SK-N-SH (cell line): ENCODE measurements around the gene SEPTIN11. TPM values are rescaled to one million over a fixed set of nuclear protein-coding genes. Genes with fewer than 3 reads are reported as not detected.

ENCODE experiments used
- CTCF ChIA-PET: fragments of 300-600, 350-600 bp; formaldehyde crosslinking; extraction: SDS; loops from one replicate; lab custom pipeline; 2021; lab: Yijun Ruan, JAX
- POLR2A ChIA-PET: fragments of 350-600 bp; sonication (Branson Sonifier 250); formaldehyde crosslinking; extraction: SDS; loops from one replicate; lab custom pipeline; 2020; ENCODE audit warnings: antibody characterized with exemption, inconsistent platforms; lab: Yijun Ruan, JAX
- DNase-seq: peaks from one replicate; pipeline ENCODE4 v3.0.0; 2012
- H2AFZ ChIP-seq: fragments of 200-600 bp; sonication (generic); 2 replicates; pipeline ENCODE4 v1.8.1; 2016; ENCODE audit warnings: antibody characterized with exemption, mild to moderate bottlenecking, low read depth
- H3F3A ChIP-seq: fragments of 200-600 bp; sonication (generic); replicated peaks from 2 replicates; pipeline ENCODE3; 2016; ENCODE audit warnings: antibody characterized with exemption, mild to moderate bottlenecking; ENCODE audit not compliant: insufficient read depth
- H3K27ac ChIP-seq, 2 experiments: fragments of 200-500 bp in 1 of 2; fragments of 200-600 bp in 1 of 2; sonication (Bioruptor generic) in 1 of 2; sonication (generic), shearing (Covaris generic) in 1 of 2; 2 replicates each; pipeline versions ENCODE4 v1.5.1 to v1.6.1; 2014 to 2016; ENCODE audit warnings: low read depth in 2 of 2, inconsistent platforms in 1 of 2, low read length in 1 of 2, mild to moderate bottlenecking in 1 of 2, mixed read lengths in 1 of 2
- H3K27me3 ChIP-seq: fragments of 200-600 bp; sonication (generic), shearing (Covaris generic); 2 replicates; pipeline ENCODE4 v1.6.1; 2016; ENCODE audit warnings: mixed run types; ENCODE audit not compliant: insufficient read depth
- H3K36me3 ChIP-seq, 2 experiments: fragments of 200-500 bp in 1 of 2; fragments of 200-600 bp in 1 of 2; sonication (Bioruptor generic) in 1 of 2; sonication (generic) in 1 of 2; replicated peaks in 1 of 2; 2 replicates each; pipeline versions ENCODE3 to v1.5.1; 2014 to 2016; ENCODE audit warnings: low read length in 1 of 2, mild to moderate bottlenecking in 1 of 2; ENCODE audit not compliant: insufficient read depth in 2 of 2, control insufficient read depth in 1 of 2
- H3K4me1 ChIP-seq, 2 experiments: fragments of 200-500 bp in 1 of 2; fragments of 200-600 bp in 1 of 2; sonication (Bioruptor generic) in 1 of 2; sonication (generic), shearing (Covaris generic) in 1 of 2; 2 replicates each; pipeline versions ENCODE4 v1.5.1 to v1.6.1; 2014 to 2016; ENCODE audit warnings: low read depth in 1 of 2, low read length in 1 of 2, mixed run types in 1 of 2; ENCODE audit not compliant: insufficient read depth in 2 of 2, control insufficient read depth in 1 of 2
- H3K4me2 ChIP-seq: fragments of 200-600 bp; sonication (generic), shearing (Covaris generic); 2 replicates; pipeline ENCODE4 v1.6.1; 2017; ENCODE audit warnings: mixed run types
- H3K4me3 ChIP-seq, 2 experiments: fragments of 200-500 bp in 1 of 2; fragments of 200-600 bp in 1 of 2; sonication (Bioruptor generic) in 1 of 2; sonication (generic), shearing (Covaris generic) in 1 of 2; 2 replicates each; pipeline versions ENCODE4 v1.5.1 to v1.8.1; 2014 to 2016; ENCODE audit warnings: low read depth in 2 of 2, inconsistent platforms in 1 of 2, low read length in 1 of 2, mild to moderate bottlenecking in 1 of 2, mixed read lengths in 1 of 2, moderate library complexity in 1 of 2
- H3K79me2 ChIP-seq: fragments of 200-600 bp; sonication (generic); 2 replicates; pipeline ENCODE4 v1.8.1; 2017; ENCODE audit warnings: mild to moderate bottlenecking; ENCODE audit not compliant: insufficient read depth
- H3K9ac ChIP-seq: fragments of 200-600 bp; sonication (generic); 2 replicates; pipeline ENCODE4 v1.6.1; 2017; ENCODE audit warnings: mixed run types
- H3K9me2 ChIP-seq: fragments of 200-600 bp; sonication (generic); 2 replicates; pipeline ENCODE4 v1.6.1; 2017; ENCODE audit warnings: mixed run types
- H3K9me3 ChIP-seq: fragments of 200-600 bp; sonication (generic); 2 replicates; pipeline ENCODE4 v1.6.1; 2017; ENCODE audit warnings: mixed run types, mild to moderate bottlenecking, moderate library complexity
- H4K20me1 ChIP-seq: fragments of 200-600 bp; sonication (generic); 2 replicates; pipeline ENCODE4 v1.6.1; 2017; ENCODE audit warnings: mild to moderate bottlenecking, mixed run types; ENCODE audit not compliant: insufficient read depth
- CHD2 ChIP-seq: fragments of 150-350 bp; IDR thresholded peaks from 2 replicates; pipeline ENCODE4 v1.6.1; 2018; ENCODE audit warnings: low read length; ENCODE audit not compliant: partially characterized antibody
- ELF1 ChIP-seq: IDR thresholded peaks from 2 replicates; pipeline ENCODE4 v1.4.0; 2012
- EP300 ChIP-seq, 2 experiments: IDR thresholded peaks; 2 replicates each; pipeline versions ENCODE4 v1.4.0 to v1.6.1; 2012; ENCODE audit warnings: borderline replicate concordance in 1 of 2, low read depth in 1 of 2, low read length in 1 of 2
- EZH2phosphoT487 ChIP-seq: fragments of 200-600 bp; sonication (generic); IDR thresholded peaks from 2 replicates; pipeline ENCODE4 v1.6.1; 2017; ENCODE audit warnings: low read depth, mixed run types, mild to moderate bottlenecking, antibody characterized with exemption, moderate library complexity, borderline replicate concordance
- FOSL2 ChIP-seq: IDR thresholded peaks from 2 replicates; pipeline ENCODE4 v1.4.0; 2012; ENCODE audit warnings: low read depth, mild to moderate bottlenecking, moderate library complexity, borderline replicate concordance
- FOXJ3 ChIP-seq: sonication (generic); formaldehyde crosslinking; IDR thresholded peaks from 2 replicates; pipeline ENCODE4 v1.5.1; 2020; ENCODE audit warnings: mild to moderate bottlenecking, missing genetic modification reagents
- FOXM1 ChIP-seq: IDR thresholded peaks from 2 replicates; pipeline ENCODE4 v1.4.0; 2012; ENCODE audit warnings: low read depth, mild to moderate bottlenecking
- GABPA ChIP-seq: IDR thresholded peaks from 2 replicates; pipeline ENCODE4 v1.4.0; 2012; ENCODE audit warnings: low read depth, mild to moderate bottlenecking
- IRF3 ChIP-seq: fragments of 150-350 bp; IDR thresholded peaks from 2 replicates; pipeline ENCODE4 v1.6.1; 2016; ENCODE audit warnings: mild to moderate bottlenecking, low read depth, low read length
- JUND ChIP-seq: IDR thresholded peaks from 2 replicates; pipeline ENCODE4 v1.4.0; 2012
- MAX ChIP-seq: IDR thresholded peaks from 2 replicates; pipeline ENCODE4 v1.4.0; 2012; ENCODE audit warnings: low read depth
- NFIC ChIP-seq: IDR thresholded peaks from 2 replicates; pipeline ENCODE4 v1.4.0; 2012; ENCODE audit warnings: borderline replicate concordance
- POLR2AphosphoS5 ChIP-seq: IDR thresholded peaks from 2 replicates; pipeline ENCODE4 v1.6.1; 2012; ENCODE audit warnings: low read depth, low read length
- RAD21 ChIP-seq: IDR thresholded peaks from 2 replicates; pipeline ENCODE4 v1.6.1; 2012; ENCODE audit warnings: mild to moderate bottlenecking, low read length
- REST ChIP-seq: IDR thresholded peaks from 2 replicates; pipeline ENCODE4 v1.6.1; 2012; ENCODE audit warnings: mild to moderate bottlenecking, low read depth, low read length, moderate library complexity
- RFX5 ChIP-seq: IDR thresholded peaks from 2 replicates; pipeline ENCODE4 v1.6.1; 2012; ENCODE audit warnings: mild to moderate bottlenecking, improper control_type of control experiment, low read length
- RXRA ChIP-seq: IDR thresholded peaks from 2 replicates; pipeline ENCODE4 v1.4.0; 2012; ENCODE audit warnings: low read depth, mild to moderate bottlenecking, borderline replicate concordance
- SIN3A ChIP-seq: IDR thresholded peaks from 2 replicates; pipeline ENCODE4 v1.6.1; 2012; ENCODE audit warnings: low read depth, mild to moderate bottlenecking, low read length, moderate library complexity, borderline replicate concordance
- TAF1 ChIP-seq: IDR thresholded peaks from 2 replicates; pipeline ENCODE4 v1.6.1; 2012; ENCODE audit warnings: low read depth, mild to moderate bottlenecking, low read length, moderate library complexity, borderline replicate concordance
- TCF12 ChIP-seq: IDR thresholded peaks from 2 replicates; pipeline ENCODE4 v1.4.0; 2012
- TEAD4 ChIP-seq: IDR thresholded peaks from 2 replicates; pipeline ENCODE4 v1.4.0; 2012; ENCODE audit warnings: mild to moderate bottlenecking, borderline replicate concordance; ENCODE audit not compliant: insufficient read depth
- ZBTB33 ChIP-seq: IDR thresholded peaks from 2 replicates; pipeline ENCODE4 v1.4.0; 2012; ENCODE audit warnings: low read depth, borderline replicate concordance
- WGBS: methylation state at CpG from one replicate; pipeline ENCODE4 v1.1.6; 2017; ENCODE audit warnings: low lambda C conversion rate; 5-methylcytosine and 5-hydroxymethylcytosine counted together
- polyA plus RNA-seq, 3 experiments: library from polyadenylated mRNA; depleted of rRNA; stranded (reverse); fragments of >200 nt; gene quantifications; 2 replicates each; pipeline ENCODE4 v1.2.3, GENCODE V29; 2012
- TF ChIP-seq, protein P1 (sequence below): IDR thresholded peaks from 2 replicates; pipeline ENCODE4 v1.4.0; 2012; ENCODE audit warnings: low read depth, borderline replicate concordance

The SEPTIN11 gene
- polyA plus RNA-seq (2012; rRNA removed) = 47.4 and 81.9 TPM in 2 replicates
- polyA plus RNA-seq (2012; cell fraction: cytosol; rRNA removed) = 75.6 and 89.3 TPM in 2 replicates
- 34.1 and 66.4 TPM in 2 replicates for polyA plus RNA-seq (2012; cell fraction: nucleus; rRNA removed)

DNA sequence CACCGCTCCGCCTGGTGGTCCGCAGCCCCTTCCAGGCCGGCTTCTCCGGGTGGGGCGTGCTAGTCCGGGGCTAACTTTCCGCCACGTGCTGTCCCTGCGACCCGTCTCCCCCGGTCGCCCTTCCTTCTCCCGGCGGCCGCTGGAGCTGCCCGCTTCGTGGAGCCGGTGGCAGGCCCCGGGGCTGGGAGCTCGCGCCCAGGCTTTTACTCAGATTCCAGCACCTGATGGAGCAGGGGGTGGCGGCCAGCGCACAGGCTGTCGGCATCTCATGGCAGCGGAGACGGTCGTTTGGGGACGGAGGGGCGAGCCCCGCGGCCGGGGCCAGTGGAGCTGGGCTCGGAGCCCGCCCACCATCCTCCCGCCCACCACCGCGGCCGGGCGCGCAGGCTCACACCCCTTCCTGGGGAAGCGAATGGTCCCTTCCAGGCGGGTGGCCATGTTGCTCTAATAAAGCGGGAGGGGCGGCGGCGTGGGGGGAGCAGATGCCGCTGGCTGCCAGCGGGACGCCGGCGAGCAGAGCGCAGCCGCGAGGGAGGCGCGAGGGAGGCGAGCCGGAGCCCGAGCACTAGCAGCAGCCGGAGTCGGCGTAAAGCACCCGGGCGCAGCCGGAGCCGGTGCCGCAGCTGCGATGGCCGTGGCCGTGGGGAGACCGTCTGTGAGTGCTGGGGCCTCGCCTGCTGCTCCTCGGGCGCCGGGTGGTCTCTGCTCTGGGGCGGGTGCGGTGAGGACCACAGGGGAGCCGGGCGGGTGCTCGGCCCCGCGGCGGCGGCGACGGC is at the start of gene SEPTIN11:
Gene SEPTIN11 (plus strand): TSS at position 477 of the 776 bp plus-strand sequence. CDS start 152 bp downstream, at position 629.
- WGBS = no CpG with 5 or more reads among the region's 87 CpGs
- peaks cover 97% of the 10 kb centered on the region for H3K79me2 ChIP-seq
- POLR2A ChIA-PET = interaction anchor here (0.6 to 1.0 kb wide), 2 partner anchors 16 to 440 kb away, joined by 3 read pairs; no protein-coding TSS in a partner anchor
- CTCF ChIA-PET = interaction anchor here (1.2 to 1.8 kb wide), 3 partner anchors 95 to 255 kb away, joined by 4 to 10 read pairs (median 5); no protein-coding TSS in a partner anchor
- H3K27me3 ChIP-seq = no peaks in the 10 kb centered on the region
- peaks cover 3% of the 10 kb centered on the region for H3F3A ChIP-seq
- H3K9me3 ChIP-seq = no peaks in the 10 kb centered on the region
- peak within 1 kb of the TSS; percentile 90 for H3K4me2 ChIP-seq
- H3K36me3 ChIP-seq = peaks cover 0 to 18% of the 10 kb centered on the region in 2 experiments
- peak within 1 kb of the TSS; percentile 78 for H2AFZ ChIP-seq
- H4K20me1 ChIP-seq = peaks cover 33% of the 10 kb centered on the region
- H3K9me2 ChIP-seq = no peaks in the 10 kb centered on the region
- H3K27ac ChIP-seq = peak within 1 kb of the TSS; percentile 91 to 94
- peak within 1 kb of the TSS; percentile 97 for H3K9ac ChIP-seq
- H3K4me3 ChIP-seq = peak within 1 kb of the TSS; percentile 94 to 95
- peak; percentile 97 for DNase-seq
- H3K4me1 ChIP-seq = peaks cover 0 to 19% of the 10 kb centered on the region in 2 experiments; a peak in 3 of 4 replicates
- peak; percentile 90 for TF ChIP-seq POLR2AphosphoS5
- TF ChIP-seq TEAD4 = no peak
- peak; percentile 66 for TF ChIP-seq REST
- TF ChIP-seq FOXJ3 = peak; percentile 58; the same call in 1 of the 2 replicates
- TF ChIP-seq EP300 (IDR thresholded peaks at IDR 0.05; ENCODE audit: borderline replicate concordance in 1 of 2, low read depth in 1 of 2, low read length in 1 of 2) = peak in 1 of 2 experiments; percentile 57; a peak in 1 of 4 replicates
- no peak for TF ChIP-seq RAD21
- TF ChIP-seq SIN3A = peak; percentile 84; the same call in 1 of the 2 replicates
- TF ChIP-seq CHD2 = peak; percentile 72
- no peak for TF ChIP-seq FOSL2
- peak; percentile 96 for TF ChIP-seq TAF1
- no peak for TF ChIP-seq RXRA
- no peak for TF ChIP-seq ZBTB33
- no peak for TF ChIP-seq JUND
- no peak for TF ChIP-seq RFX5
- no peak for TF ChIP-seq FOXM1
- no peak for TF ChIP-seq GABPA
- TF ChIP-seq, protein P1, sequence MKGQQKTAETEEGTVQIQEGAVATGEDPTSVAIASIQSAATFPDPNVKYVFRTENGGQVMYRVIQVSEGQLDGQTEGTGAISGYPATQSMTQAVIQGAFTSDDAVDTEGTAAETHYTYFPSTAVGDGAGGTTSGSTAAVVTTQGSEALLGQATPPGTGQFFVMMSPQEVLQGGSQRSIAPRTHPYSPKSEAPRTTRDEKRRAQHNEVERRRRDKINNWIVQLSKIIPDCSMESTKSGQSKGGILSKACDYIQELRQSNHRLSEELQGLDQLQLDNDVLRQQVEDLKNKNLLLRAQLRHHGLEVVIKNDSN = 0 out of 2 replicates have a peak, but pooled peaks have one; percentile 17
- TF ChIP-seq TCF12 = peak; percentile 64; the same call in 1 of the 2 replicates
- no peak for TF ChIP-seq EZH2phosphoT487
- no peak for TF ChIP-seq ELF1
- no peak for TF ChIP-seq IRF3
- no peak; the same call in 1 of the 2 replicates for TF ChIP-seq NFIC
- TF ChIP-seq MAX = no peak; the same call in 1 of the 2 replicates
